Stomach (tissue), 4 donors: Measurements from ENCODE around the gene TNRC6B.

ENCODE experiments used
- EP300 ChIP-seq: sonication (generic); formaldehyde crosslinking; IDR thresholded peaks from one replicate; pipeline ENCODE4 v1.6.1; 2017; ENCODE audit warnings: antibody characterized with exemption
- POLR2A ChIP-seq, 4 donors: fragments of 450-650 bp; IDR thresholded peaks; one replicate each; pipeline ENCODE4 v1.6.1; 2016; ENCODE audit warnings: antibody characterized with exemption in 4 of 4, control low read depth in 2 of 4, mild to moderate bottlenecking in 1 of 4, moderate library complexity in 1 of 4
- TF ChIP-seq, protein P1 (sequence below), 7 experiments: fragments of 450-650 bp in 4 of 7; fragments of 200-600 bp in 3 of 7; sonication (generic) in 3 of 7; IDR thresholded peaks; one replicate each; pipeline ENCODE4 v1.5.1; 2016 to 2019; ENCODE audit warnings: antibody characterized with exemption in 7 of 7, control low read depth in 2 of 7, mild to moderate bottlenecking in 1 of 7

DNA sequence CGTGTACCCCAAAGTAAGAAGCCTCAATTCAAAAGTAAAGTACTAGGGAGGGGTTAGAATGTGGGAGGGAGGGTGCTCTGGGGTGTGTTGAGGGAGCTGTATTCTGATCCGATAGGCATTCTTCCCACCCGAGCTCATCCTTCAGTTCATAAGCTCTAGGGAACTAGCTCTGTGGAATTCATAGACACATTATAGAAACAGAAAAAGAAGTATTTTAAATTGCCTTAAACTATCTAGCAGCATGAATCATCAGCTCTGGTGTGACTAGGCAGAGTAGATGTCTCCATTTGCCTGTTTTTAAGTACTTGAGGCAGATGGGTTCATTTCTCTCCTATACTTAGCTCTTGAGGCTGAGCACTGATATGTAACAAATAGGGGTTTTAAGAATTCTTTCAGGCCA, 185.3 kb downstream of the TNRC6B start:
- TF ChIP-seq EP300 (no peak), POLR2A (IDR thresholded peaks at IDR 0.05) (no peak)
- TF ChIP-seq, protein P1, sequence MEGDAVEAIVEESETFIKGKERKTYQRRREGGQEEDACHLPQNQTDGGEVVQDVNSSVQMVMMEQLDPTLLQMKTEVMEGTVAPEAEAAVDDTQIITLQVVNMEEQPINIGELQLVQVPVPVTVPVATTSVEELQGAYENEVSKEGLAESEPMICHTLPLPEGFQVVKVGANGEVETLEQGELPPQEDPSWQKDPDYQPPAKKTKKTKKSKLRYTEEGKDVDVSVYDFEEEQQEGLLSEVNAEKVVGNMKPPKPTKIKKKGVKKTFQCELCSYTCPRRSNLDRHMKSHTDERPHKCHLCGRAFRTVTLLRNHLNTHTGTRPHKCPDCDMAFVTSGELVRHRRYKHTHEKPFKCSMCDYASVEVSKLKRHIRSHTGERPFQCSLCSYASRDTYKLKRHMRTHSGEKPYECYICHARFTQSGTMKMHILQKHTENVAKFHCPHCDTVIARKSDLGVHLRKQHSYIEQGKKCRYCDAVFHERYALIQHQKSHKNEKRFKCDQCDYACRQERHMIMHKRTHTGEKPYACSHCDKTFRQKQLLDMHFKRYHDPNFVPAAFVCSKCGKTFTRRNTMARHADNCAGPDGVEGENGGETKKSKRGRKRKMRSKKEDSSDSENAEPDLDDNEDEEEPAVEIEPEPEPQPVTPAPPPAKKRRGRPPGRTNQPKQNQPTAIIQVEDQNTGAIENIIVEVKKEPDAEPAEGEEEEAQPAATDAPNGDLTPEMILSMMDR (IDR thresholded peaks at IDR 0.05), result no peak
